T-helper 9 cell (primary cell): Measurements from ENCODE around the gene S1PR4.
"Not testable (repeated sequence)": the region's sequence is repeated elsewhere in the genome, so short reads cannot be mapped to it uniquely, and the experiment has no call there.

ENCODE experiments used
- DNase-seq: peaks from one replicate; pipeline ENCODE4 v3.0.0-alpha.2; 2020

Gene S1PR4

DNA sequence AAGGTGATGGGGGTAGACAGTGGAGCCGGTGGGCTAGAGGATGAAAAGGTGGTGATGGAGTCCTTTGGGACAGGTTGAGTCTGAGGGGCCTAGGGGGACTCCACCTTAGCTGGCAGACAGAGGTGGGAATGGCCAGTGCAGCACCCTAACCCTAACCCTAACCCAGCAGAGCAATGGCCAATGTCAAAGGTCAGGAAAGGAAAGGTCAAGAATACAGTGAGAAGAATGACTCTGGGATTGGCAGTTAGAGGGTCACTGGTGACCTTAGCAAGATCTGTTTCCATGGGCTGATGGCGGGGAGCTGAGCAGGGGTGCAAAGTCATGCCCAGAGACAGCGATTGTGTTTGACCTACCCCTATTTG, 26.2 kb upstream of the S1PR4 start:
- DNase-seq: no peak

DNA sequence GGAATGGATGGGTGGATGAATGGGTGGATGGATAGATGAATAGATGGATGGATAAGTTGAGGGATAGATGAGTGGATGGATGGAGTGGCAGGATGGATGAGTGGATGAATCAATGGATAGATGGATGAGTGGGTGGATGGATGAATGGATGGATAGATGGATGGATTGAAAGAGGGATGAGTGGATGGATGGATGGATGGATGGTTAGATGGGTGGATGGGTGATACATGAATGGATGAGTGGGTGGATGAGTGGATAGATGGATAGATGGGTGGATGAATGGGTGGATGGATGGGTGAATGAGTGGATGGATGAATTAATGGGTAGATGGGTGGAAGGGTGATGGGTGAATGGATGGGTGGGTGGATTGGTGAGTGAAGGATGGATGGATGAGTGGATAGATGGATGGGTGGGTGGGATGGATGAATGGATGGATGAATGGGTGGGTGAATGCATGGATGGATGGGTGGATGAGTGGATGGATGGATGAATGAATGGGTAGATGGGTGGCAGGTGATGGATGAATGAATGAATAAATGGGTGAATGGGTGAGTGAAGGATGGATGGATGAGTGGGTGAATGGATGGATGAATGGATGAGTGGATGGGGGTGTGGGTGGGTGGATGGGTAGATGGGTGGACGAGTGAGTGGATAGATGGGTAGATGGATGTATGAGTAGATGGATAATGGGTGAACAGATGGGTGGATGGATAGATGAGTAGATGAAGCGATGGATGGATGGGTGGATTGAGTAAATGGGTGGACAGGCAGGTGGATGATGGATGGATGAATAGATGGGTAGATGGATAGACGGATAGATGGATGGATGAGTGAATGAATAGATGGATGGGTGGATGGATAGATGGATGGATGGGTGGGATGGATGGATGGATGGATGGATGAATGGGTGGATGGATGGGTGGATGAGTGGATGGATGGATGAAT, 25.0 kb upstream of the S1PR4 start:
- no peak for DNase-seq

DNA sequence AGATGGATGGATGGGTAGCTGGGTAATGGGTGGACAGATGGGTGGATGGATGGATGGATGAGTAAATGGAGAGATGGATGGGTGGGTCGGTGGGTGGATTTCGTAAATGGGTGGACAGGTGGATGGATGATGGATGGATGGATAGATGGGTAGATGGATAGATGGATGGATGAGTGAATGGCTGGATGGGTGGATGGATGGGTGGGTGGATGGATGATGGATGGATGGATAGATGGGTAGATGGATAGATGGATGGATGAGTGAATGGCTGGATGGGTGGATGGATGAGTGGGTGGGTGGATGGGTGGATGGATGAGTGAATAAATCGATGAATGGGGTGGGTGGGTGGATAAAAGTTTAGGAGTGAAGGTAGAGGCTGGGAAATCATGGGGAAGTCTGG, 24.1 kb upstream of the S1PR4 start:
- DNase-seq: not testable (repeated sequence)

- DNase-seq: peak; percentile 77
These were observed 23.4 kb upstream of the S1PR4 start for GRCh38 chr19:3154957-3155736.

GRCh38 chr19:3157096-3157845, 21.3 kb upstream of the S1PR4 start:
- no peak for DNase-seq

DNA sequence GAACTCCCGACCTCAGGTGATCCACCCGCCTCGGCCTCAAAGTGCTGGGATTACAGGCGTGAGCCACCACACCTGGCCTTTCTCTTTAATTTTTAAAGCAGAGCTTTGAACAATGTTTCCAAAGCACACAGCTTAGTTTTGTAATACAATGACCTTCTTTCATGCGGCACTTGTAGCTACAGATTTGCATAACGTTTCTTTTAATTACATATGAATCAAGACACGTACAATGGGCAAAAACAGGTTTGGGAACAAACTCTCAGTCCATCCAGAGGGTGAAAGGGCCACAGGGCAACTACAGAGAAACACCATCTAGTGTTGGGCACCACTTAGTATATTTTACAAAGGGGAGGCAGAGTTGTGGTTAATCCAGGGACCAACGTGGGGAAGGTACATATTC, 19.0 kb upstream of the S1PR4 start:
- DNase-seq: no peak

GRCh38 chr19:3160219-3160618, 18.4 kb upstream of the S1PR4 start:
- DNase-seq: no peak

- DNase-seq: no peak
These were observed 17.1 kb upstream of the S1PR4 start for GRCh38 chr19:3161453-3161852.

- no peak for DNase-seq
These were observed 15.9 kb upstream of the S1PR4 start for GRCh38 chr19:3162418-3163229.

DNA sequence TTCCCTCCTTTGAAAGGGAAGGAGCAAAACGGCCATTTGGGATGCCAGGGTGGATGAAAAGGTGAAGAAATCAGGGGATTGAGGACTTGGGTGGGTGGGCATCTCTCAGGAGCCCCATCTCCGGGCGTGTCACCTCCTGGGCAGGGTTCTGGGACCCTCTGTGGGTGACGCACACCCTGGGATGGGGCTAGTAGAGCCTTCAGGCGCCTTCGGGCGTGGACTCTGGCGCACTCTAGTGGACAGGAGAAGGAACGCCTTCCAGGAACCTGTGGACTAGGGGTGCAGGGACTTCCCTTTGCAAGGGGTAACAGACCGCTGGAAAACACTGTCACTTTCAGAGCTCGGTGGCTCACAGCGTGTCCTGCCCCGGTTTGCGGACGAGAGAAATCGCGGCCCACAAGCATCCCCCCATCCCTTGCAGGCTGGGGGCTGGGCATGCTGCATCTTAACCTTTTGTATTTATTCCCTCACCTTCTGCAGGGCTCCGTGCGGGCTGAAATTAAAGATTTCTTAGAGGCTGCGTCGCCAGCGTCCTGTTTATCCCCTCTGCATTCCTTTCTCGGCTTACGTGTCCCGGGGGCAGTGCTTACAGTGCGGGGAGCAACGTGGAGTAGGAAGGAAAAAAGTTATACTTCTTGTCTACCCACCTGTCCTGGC, 15.2 kb upstream of the S1PR4 start:
- DNase-seq: peak; percentile 61

DNA sequence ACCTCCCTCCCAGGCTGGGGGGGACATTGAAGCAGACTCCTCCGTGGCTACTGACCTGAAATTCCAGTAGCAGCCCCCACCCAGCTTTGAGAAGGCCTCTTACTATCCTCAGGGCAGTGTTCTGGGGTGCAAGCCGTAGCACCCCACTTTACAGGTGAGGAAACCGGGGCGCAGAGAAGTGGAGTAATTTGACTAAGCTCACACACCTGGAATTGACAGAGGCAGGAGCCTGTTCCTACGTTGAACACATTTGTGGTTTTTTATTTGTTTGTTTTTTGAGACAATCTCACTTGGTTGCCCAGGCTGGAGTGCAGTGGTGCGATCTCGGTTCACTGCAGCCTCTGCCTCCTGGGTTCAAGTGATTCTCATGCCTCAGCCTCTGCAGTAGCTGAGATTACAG, 14.6 kb upstream of the S1PR4 start:
- no peak for DNase-seq

- DNase-seq: no peak
These were observed 10.9 kb upstream of the S1PR4 start for GRCh38 chr19:3167533-3168272.

GRCh38 chr19:3171894-3172672, 6.5 kb upstream of the S1PR4 start:
- no peak for DNase-seq

DNA sequence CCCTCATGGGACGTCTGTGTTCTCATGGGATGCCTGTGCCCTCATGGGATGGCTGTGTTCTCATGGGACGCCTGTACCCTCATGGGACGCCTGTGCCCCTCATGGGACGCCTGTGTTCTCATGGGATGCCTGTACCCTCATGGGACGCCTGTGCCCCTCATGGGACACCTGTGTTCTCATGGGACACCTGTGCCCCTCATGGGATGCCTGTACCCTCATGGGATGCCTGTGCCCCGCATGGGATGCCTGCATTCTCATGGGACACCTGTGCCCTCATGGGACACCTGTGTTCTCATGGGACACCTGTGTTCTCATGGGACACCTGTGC, 5.9 kb upstream of the S1PR4 start:
- DNase-seq: not testable (repeated sequence)

- DNase-seq: no peak
These were observed 2.5 kb upstream of the S1PR4 start for GRCh38 chr19:3175781-3176714.

GRCh38 chr19:3176715-3177501, 1.7 kb upstream of the S1PR4 start:
- peak; percentile 65 for DNase-seq

DNA sequence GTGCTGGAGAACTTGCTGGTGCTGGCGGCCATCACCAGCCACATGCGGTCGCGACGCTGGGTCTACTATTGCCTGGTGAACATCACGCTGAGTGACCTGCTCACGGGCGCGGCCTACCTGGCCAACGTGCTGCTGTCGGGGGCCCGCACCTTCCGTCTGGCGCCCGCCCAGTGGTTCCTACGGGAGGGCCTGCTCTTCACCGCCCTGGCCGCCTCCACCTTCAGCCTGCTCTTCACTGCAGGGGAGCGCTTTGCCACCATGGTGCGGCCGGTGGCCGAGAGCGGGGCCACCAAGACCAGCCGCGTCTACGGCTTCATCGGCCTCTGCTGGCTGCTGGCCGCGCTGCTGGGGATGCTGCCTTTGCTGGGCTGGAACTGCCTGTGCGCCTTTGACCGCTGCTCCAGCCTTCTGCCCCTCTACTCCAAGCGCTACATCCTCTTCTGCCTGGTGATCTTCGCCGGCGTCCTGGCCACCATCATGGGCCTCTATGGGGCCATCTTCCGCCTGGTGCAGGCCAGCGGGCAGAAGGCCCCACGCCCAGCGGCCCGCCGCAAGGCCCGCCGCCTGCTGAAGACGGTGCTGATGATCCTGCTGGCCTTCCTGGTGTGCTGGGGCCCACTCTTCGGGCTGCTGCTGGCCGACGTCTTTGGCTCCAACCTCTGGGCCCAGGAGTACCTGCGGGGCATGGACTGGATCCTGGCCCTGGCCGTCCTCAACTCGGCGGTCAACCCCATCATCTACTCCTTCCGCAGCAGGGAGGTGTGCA, 587 bp downstream of the S1PR4 start:
- DNase-seq: no peak
